Measurements from ENCODE around the gene WASF2. TPM values are rescaled to one million over a fixed set of nuclear protein-coding genes. Genes with fewer than 3 reads are reported as not detected.

WASF2 gene
- total and polyA plus RNA-seq, 2 of the 13 experiments (the other 11 are each of a cell fraction or from before 2014, with no cell fraction given), result 10.4 to 27.7 TPM

DNA sequence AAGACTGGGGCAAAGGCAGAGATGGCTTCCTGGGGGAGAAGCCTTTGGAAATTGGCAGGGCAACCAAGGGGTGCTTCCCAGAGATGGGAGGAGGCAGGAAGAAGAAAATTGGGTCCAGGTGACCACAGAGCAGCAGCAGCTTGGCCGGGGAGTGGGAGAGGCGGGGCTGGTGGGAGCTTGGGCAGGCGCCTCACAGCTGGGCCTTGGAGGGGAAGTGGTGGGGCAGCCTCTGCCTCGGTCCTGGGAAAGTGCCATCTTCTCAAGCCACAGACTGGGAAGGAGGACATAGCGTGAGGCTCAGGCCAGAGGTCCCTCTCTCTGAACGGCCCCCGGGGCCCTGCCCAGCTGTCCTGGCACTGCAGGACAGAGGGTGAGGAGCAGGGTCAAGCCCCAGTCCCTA, 24.0 kb upstream of the WASF2 start:
- ATAC-seq, result peak; percentile 28; the same call in 2 of the 3 replicates
- 25% methylated on average over 3 of the region's 7 CpGs for WGBS (ENCODE audit: low lambda C conversion rate)
- TF ChIP-seq SRY (CRISPR knock-in tag; IDR thresholded peaks at IDR 0.05) (no peak), ZNF83 (CRISPR knock-in tag; IDR thresholded peaks at IDR 0.05; ENCODE audit: borderline replicate concordance) (no peak), CC2D1A (CRISPR knock-in tag; IDR thresholded peaks at IDR 0.05) (no peak), SOX6 (IDR thresholded peaks at IDR 0.05) (no peak), SOX6 (CRISPR knock-in tag; IDR thresholded peaks at IDR 0.05) (no peak), KDM5B (CRISPR knock-in tag; IDR thresholded peaks at IDR 0.05; ENCODE audit: borderline replicate concordance) (0 out of 2 replicates have a peak, but pooled peaks have one; percentile 38), HNRNPL (IDR thresholded peaks at IDR 0.05; ENCODE audit: low read depth, low read length) (0 out of 2 replicates have a peak, but pooled peaks have one; percentile 36), NFKB2 (CRISPR knock-in tag; IDR thresholded peaks at IDR 0.05; ENCODE audit: borderline replicate concordance) (0 out of 2 replicates have a peak, but pooled peaks have one; percentile 30), ETV5 (CRISPR knock-in tag; IDR thresholded peaks at IDR 0.05; ENCODE audit: borderline replicate concordance) (no peak), ZNF761 (CRISPR knock-in tag; conservative IDR thresholded peaks at IDR 0.05) (no peak), PTBP1 (IDR thresholded peaks at IDR 0.05; ENCODE audit: low read depth, low read length, poor library complexity, severe bottlenecking) (no peak), MNT (IDR thresholded peaks at IDR 0.05) (no peak), RAD21 (CRISPR knock-in tag; IDR thresholded peaks at IDR 0.05) (no peak), ZNF530 (CRISPR knock-in tag; IDR thresholded peaks at IDR 0.05; ENCODE audit: low read depth) (no peak), POLR2AphosphoS2 (IDR thresholded peaks at IDR 0.05; ENCODE audit: low read depth, low read length) (no peak), FOXK2 (IDR thresholded peaks at IDR 0.05) (no peak), ZNF124 (CRISPR knock-in tag; IDR thresholded peaks at IDR 0.05) (no peak), ZNF292 (CRISPR knock-in tag; IDR thresholded peaks at IDR 0.05; ENCODE audit: borderline replicate concordance, low read depth) (no peak), ZNF33B (CRISPR knock-in tag; IDR thresholded peaks at IDR 0.05) (no peak), SIN3B (IDR thresholded peaks at IDR 0.05; ENCODE audit: low read length) (no peak), ZNF614 (CRISPR knock-in tag; IDR thresholded peaks at IDR 0.05; ENCODE audit: borderline replicate concordance) (no peak), CENPX (CRISPR knock-in tag; IDR thresholded peaks at IDR 0.05) (no peak)
- TF ChIP-seq, protein P1, sequence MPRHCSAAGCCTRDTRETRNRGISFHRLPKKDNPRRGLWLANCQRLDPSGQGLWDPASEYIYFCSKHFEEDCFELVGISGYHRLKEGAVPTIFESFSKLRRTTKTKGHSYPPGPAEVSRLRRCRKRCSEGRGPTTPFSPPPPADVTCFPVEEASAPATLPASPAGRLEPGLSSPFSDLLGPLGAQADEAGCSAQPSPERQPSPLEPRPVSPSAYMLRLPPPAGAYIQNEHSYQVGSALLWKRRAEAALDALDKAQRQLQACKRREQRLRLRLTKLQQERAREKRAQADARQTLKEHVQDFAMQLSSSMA (CRISPR knock-in tag; IDR thresholded peaks at IDR 0.05), result no peak
- TF ChIP-seq, protein P2, sequence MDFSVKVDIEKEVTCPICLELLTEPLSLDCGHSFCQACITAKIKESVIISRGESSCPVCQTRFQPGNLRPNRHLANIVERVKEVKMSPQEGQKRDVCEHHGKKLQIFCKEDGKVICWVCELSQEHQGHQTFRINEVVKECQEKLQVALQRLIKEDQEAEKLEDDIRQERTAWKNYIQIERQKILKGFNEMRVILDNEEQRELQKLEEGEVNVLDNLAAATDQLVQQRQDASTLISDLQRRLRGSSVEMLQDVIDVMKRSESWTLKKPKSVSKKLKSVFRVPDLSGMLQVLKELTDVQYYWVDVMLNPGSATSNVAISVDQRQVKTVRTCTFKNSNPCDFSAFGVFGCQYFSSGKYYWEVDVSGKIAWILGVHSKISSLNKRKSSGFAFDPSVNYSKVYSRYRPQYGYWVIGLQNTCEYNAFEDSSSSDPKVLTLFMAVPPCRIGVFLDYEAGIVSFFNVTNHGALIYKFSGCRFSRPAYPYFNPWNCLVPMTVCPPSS (IDR thresholded peaks at IDR 0.05), result no peak

More for the DNA sequence above, 24.0 kb upstream of the WASF2 start:
- intact Hi-C loops (cut with micrococcal nuclease; ENCODE audit: unreplicated experiment) (no loop called here), in situ Hi-C loops (cut with HindIII; ENCODE audit: extremely low pct_ligation_motif_present, low pct_unique_long_range_greater_than_20kb) (no loop called here)
- ChIA-PET CTCF (ENCODE audit: low intra/inter-chr PET ratio, low total read pairs) (no interaction called here), POLR2A (interaction anchor here (0.8 to 4.1 kb wide), 4 partner anchors 9 to 43 kb away, joined by 3 to 20 read pairs (median 4); partner anchors contain the start of gene WASF2)
- no TSS peak for BruUV-seq (replicated peaks)
- H3K4me2 ChIP-seq (ENCODE audit: low read depth, low read length), result peak overlapping the region; percentile 51
- H3K27ac ChIP-seq (ENCODE audit: extremely low read length, insufficient read depth, low read length), result no peak overlapping the region
- DNase-seq (ENCODE audit: low spot score), result no peak
- no peaks in the 10 kb centered on the region for H3K27me3 ChIP-seq (ENCODE audit: control insufficient read depth in 1 of 2, insufficient read depth in 2 of 2, low read length in 2 of 2)
- FAIRE-seq, result no peak
- no peaks in the 10 kb centered on the region for H3K36me3 ChIP-seq (replicated peaks in 1 of 2; ENCODE audit: control insufficient read depth in 1 of 2, insufficient read depth in 2 of 2, low read length in 2 of 2)
- peak overlapping the region in 1 of 3 experiments; percentile 51; a peak in 1 of 6 replicates for H3K4me3 ChIP-seq (replicated peaks in 1 of 3; ENCODE audit: insufficient read depth in 1 of 3, low read depth in 2 of 3, low read length in 3 of 3)
- no peaks in the 10 kb centered on the region for H3K9me3 ChIP-seq (ENCODE audit: low read length)
- no peaks in the 10 kb centered on the region for H4K20me1 ChIP-seq (ENCODE audit: insufficient read depth, low read length)
- H3K4me1 ChIP-seq (ENCODE audit: insufficient read depth, low read length), result peaks cover 72% of the 10 kb centered on the region
- H3K79me2 ChIP-seq (ENCODE audit: insufficient read depth, low read length), result no peaks in the 10 kb centered on the region
- peak overlapping the region; percentile 36; the same call in 1 of the 2 replicates for H3K9ac ChIP-seq (ENCODE audit: insufficient read depth, low read depth, low read length)
- H2AFZ ChIP-seq (ENCODE audit: low read length), result no peak overlapping the region
